Heart right ventricle (tissue), 16 donors: ENCODE measurements around the gene TOP2A. TPM values are rescaled to one million over a fixed set of nuclear protein-coding genes. Genes with fewer than 3 reads are reported as not detected.

Experiments
- ATAC-seq, 8 donors: fragments of 200-7000 bp; cut with Tn5 transposase; one replicate each; pipeline ENCODE4 v1.9.1; 2020; ENCODE audit warnings: mild to moderate bottlenecking in 8 of 8, moderate library complexity in 8 of 8, moderate number of reproducible peaks in 1 of 8
- DNase-seq, 2 donors: peaks; one replicate each; pipeline ENCODE4 v3.0.0-alpha.2; 2020
- H3K27ac ChIP-seq, 10 donors: fragments of 200-600 bp; sonication (generic) in 2 of 10; one replicate each; pipeline versions ENCODE4 v1.5.0 to v1.8.0; 2020 to 2022; ENCODE audit warnings: mild to moderate bottlenecking in 3 of 10
- H3K27me3 ChIP-seq, 7 donors: fragments of 200-600 bp; one replicate each; pipeline ENCODE4 v1.8.0; 2021 to 2022; ENCODE audit warnings: mild to moderate bottlenecking in 2 of 7
- H3K36me3 ChIP-seq, 9 donors: fragments of 200-600 bp; sonication (generic) in 1 of 9; one replicate each; pipeline versions ENCODE4 v1.5.0 to v1.8.0; 2020 to 2022; ENCODE audit warnings: mild to moderate bottlenecking in 2 of 9
- H3K4me1 ChIP-seq, 9 donors: fragments of 200-600 bp; sonication (generic) in 1 of 9; one replicate each; pipeline versions ENCODE4 v1.5.0 to v1.8.0; 2020 to 2022; ENCODE audit warnings: mild to moderate bottlenecking in 4 of 9
- H3K4me3 ChIP-seq, 10 donors: fragments of 200-600 bp; sonication (generic) in 2 of 10; one replicate each; pipeline versions ENCODE4 v1.5.0 to v1.8.0; 2020 to 2022; ENCODE audit warnings: mild to moderate bottlenecking in 7 of 10, moderate library complexity in 2 of 10
- H3K9me3 ChIP-seq, 11 donors: fragments of 200-600 bp in 10 of 11; sonication (generic) in 2 of 11; one replicate each; pipeline versions ENCODE4 v1.5.0 to v1.8.0; 2013 to 2022; ENCODE audit warnings: mild to moderate bottlenecking in 2 of 11, control low read depth in 1 of 11, moderate library complexity in 1 of 11
- CTCF ChIP-seq, 9 donors: fragments of 200-600 bp; sonication (generic) in 2 of 9; IDR thresholded peaks; one replicate each; pipeline versions ENCODE4 v1.5.0 to v1.8.0; 2021 to 2022; ENCODE audit warnings: antibody characterized with exemption in 9 of 9, mild to moderate bottlenecking in 5 of 9, moderate library complexity in 1 of 9
- WGBS, 2 donors: extraction: QIAGEN DNeasy Blood & Tissue Kit; methylation state at CpG; one replicate each; pipeline ENCODE4 v1.1.7; 2013; ENCODE audit warnings: inconsistent platforms in 1 of 2; 5-methylcytosine and 5-hydroxymethylcytosine counted together
- intact Hi-C, 10 donors: fragments of 100-400 bp; cut with DNase I; formaldehyde crosslinking; loops; one replicate each; pipeline versions ENCODE4 v1.11.1 to v1.14.2; 2022
- long read RNA-seq, 3 donors: library from polyadenylated mRNA; unstranded; transcript quantifications; one replicate each; pipeline ENCODE4 v2.0.0, GENCODE V29; 2020 to 2021
- polyA plus RNA-seq, 2 donors: library from polyadenylated mRNA; stranded (reverse); fragments of 200-250 nt; gene quantifications; one replicate each; pipeline ENCODE4 v1.2.3, GENCODE V29; 2013
- total RNA-seq, 10 donors: library from RNA; stranded (reverse); fragmentation: NEBNext Ultra II Directional in 3 of 10; extraction: Animal tissue kit (Norgen Biotek cat#: 25700) in 3 of 10; gene quantifications; one replicate each; pipeline versions ENCODE4 v1.2.1 to v1.2.4, GENCODE V29; 2021 to 2023
- donor health status: Arrhythmogenic right ventricular cardiomyopathy.
- donor health status: ischemic (EF 13 %, LVEDD 7.1; RV severe dilation, severe dysfunction).
- donor health status: healthy with polysubstance abuse.
- donor health status: DM: no; HTN: yes; CAD: no.
- donor health status: DM: no; HTN: no; CAD: no.
- donor health status: ischemic (EF 25% LVEDD 6.9; RV normal size, moderate dysfunction).
- donor health status: ischemic (EF 25% LVEDD 5.7; RV mildly dilated, moderate dysfunction).
- donor health status: healthy.
- donor health status: DM: yes; HTN: yes; CAD: no.
- donor health status: Ischemic cardiomyopathy.
- donor health status: ischemic (EF 35%, LVEDD 5.7; RV mildly dilated, moderate dysfunction).
- donor health status: nonischemic (EF 11% LVEDD 7.7; RV severe dilation, severe dysfunction).
- donor health status: DM: yes; HTN: yes; CAD: no.
- donor health status: PGD.
- donor health status: ischemic (EF 29% LVEDD 5.4; RV normal size, mild dysfunction).
- donor health status: nonischemic (EF 23%, LVEDD 6.1; RV moderate dilation, normal function).

Gene TOP2A
- total RNA-seq = 10 to 100 TPM in 1 of 10 donors, 1 to 10 TPM in 4, under 1 TPM in 5; 0.17 to 20.0 (median 1.0) TPM
- 1 to 10 TPM in 1 of 2 donors, under 1 TPM in 1; 0.28 to 1.5 TPM for polyA plus RNA-seq
- long read RNA-seq, donor 1, partial matches to known transcripts = 3 of 3 reads
- long read RNA-seq, donor 1, other reads (novel, unspliced or antisense) = 0 of 3 reads
- long read RNA-seq, donor 2, partial matches to known transcripts = 2 of 2 reads
- long read RNA-seq, donor 2, other reads (novel, unspliced or antisense) = 0 of 2 reads
- long read RNA-seq, donor 3 = 0 reads

DNA sequence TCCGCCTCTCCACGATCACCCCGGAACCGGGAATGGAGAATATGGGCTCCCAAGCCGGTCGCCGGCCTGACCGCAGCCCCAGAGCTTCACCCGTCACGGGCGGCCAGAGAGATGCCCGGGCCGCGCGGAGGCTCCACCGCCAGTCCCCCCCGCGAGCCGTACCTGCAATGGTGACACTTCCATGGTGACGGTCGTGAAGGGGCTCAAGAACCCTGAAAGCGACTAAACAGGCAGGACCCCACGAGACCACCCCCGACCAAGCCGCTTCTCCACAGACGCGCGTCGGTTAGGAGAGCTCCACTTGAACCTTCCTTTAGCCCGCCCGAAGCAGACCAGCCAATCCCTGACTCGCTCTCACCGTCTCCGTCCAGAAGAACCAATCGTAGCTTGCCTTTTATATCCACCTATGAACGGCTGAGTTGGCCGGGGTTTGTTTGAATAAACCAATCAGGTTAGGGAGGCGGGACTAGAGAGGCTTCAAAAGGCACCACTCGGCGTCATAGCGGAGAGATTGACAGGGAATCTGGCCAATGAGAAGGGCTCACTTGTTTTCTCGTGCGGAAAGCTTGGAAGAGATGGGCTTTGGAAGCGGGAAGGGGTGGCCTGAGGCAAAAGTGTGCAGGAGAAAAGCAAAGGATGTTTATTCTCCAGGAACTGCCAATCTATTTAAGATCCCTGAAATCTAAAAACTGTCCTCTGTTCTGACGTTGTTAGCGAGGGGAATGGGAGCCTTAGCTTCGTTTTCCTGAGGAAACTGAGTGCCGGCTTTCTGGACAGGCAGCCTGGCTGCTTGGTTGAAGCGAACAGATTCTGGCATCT, at the start of gene TOP2A:
TSS of gene TOP2A (minus strand) at position 288 of the 819 bp plus-strand sequence. CDS start at position 183, 105 bp downstream.
- no peaks in the 10 kb centered on the region for H3K9me3 ChIP-seq
- no peak for TF ChIP-seq CTCF (IDR thresholded peaks at IDR 0.05)
- H3K27ac ChIP-seq = peak within 1 kb of the TSS in 6 of 10 donors; percentile 29 to 76 (median 50)
- WGBS, 2 donors = 0 to 1% methylated on average over 49 of the region's 49 CpGs
- H3K27me3 ChIP-seq = peaks cover 0 to 9% (median 0%) of the 10 kb centered on the region in 7 donors
- H3K36me3 ChIP-seq = peaks cover 0 to 5% (median 0%) of the 10 kb centered on the region in 9 donors
- intact Hi-C loops = loop anchor here in 9 of 10 donors (2.0 to 10.0 kb wide), 8 partner anchors 15 to 213 kb away; partner anchors contain the start of genes GJD3 (in 4 of the 9) and RARA (in 3 of the 9)
- DNase-seq (peak; percentile 81 to 100), ATAC-seq (peak; percentile 98 to 100 (median 100))
- H3K4me1 ChIP-seq = peaks cover 8 to 48% (median 14%) of the 10 kb centered on the region in 9 donors
- H3K4me3 ChIP-seq = peak within 1 kb of the TSS; percentile 35 to 86 (median 60)

GRCh38 chr17:40467281-40467867, 49.7 kb upstream of the TOP2A start:
- Histone ChIP-seq H3K27ac (no peak overlapping the region), H3K4me1 (peaks cover 0 to 13% (median 9%) of the 10 kb centered on the region in 9 donors), H3K27me3 (peaks cover 0 to 6% (median 0%) of the 10 kb centered on the region in 7 donors), H3K9me3 (no peaks in the 10 kb centered on the region), H3K4me3 (no peak overlapping the region), H3K36me3 (no peaks in the 10 kb centered on the region)
- DNase-seq (no peak), ATAC-seq (no peak)
- no peak for TF ChIP-seq CTCF (IDR thresholded peaks at IDR 0.05)
- intact Hi-C loops = no loop called here
- 75 to 89% methylated on average over 2 of the region's 2 CpGs for WGBS, 2 donors

DNA sequence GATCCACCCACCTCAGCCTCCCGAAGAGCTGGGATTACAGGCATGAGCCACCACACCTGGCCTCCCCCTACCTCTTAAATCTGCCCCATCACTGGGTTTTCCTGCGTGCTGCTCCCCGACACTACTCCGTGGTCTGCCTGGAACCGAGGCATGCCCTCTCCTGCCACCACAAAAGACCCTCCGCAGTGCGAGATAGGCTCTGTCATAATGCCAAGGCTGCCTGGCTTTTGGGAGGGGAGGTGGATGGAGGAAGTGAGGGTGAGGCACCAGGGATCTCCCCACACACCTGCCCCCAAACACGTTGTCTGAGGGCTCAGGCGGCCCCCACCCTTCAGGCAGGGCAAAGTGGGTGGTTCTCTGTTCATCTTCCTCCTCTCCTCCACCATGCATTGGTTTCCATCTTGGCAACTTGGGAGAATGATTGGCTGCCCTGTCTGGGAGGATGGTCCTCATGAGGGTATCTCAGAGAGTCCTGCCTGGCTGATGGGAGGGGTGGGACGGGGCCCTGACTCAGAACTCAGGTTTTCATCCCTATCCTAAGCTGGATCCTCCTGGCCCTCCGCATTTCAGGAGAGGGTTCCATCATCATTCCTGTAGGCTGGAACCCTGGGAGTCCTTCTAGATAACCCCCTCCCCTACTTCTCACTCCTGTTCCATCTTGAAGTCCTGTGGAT, 48.7 kb upstream of the TOP2A start:
- Histone ChIP-seq H3K27me3 (peaks cover 0 to 6% (median 0%) of the 10 kb centered on the region in 7 donors), H3K4me1 (peaks cover 0 to 23% (median 17%) of the 10 kb centered on the region in 9 donors), H3K36me3 (no peaks in the 10 kb centered on the region), H3K9me3 (no peaks in the 10 kb centered on the region), H3K27ac (no peak overlapping the region), H3K4me3 (no peak overlapping the region)
- no peak for TF ChIP-seq CTCF (IDR thresholded peaks at IDR 0.05)
- ATAC-seq (no peak), DNase-seq (no peak)
- intact Hi-C loops = no loop called here
- WGBS, 2 donors = 84 to 89% methylated on average over 11 of the region's 11 CpGs
